GM18951 (cell line): ENCODE results near the gene INCA1.
"Not testable (repeated sequence)": the region's sequence is repeated elsewhere in the genome, so short reads cannot be mapped to it uniquely, and the experiment has no call there.

Experiments
- POLR2A ChIP-seq: IDR thresholded peaks from 4 replicates; pipeline ENCODE4 v1.6.1; 2011; ENCODE audit warnings: mild to moderate bottlenecking; ENCODE audit not compliant: insufficient read length, insufficient read depth; ENCODE audit errors: extremely low read depth
- in situ Hi-C: fragments of 300-500 bp; cut with MboI; formaldehyde crosslinking; loops from one replicate; pipeline ENCODE4 v1.12.0; 2022; ENCODE audit warnings: low sequenced_read_pairs, mixed read lengths, inconsistent platforms; ENCODE audit not compliant: unreplicated experiment

Gene INCA1, protein sequence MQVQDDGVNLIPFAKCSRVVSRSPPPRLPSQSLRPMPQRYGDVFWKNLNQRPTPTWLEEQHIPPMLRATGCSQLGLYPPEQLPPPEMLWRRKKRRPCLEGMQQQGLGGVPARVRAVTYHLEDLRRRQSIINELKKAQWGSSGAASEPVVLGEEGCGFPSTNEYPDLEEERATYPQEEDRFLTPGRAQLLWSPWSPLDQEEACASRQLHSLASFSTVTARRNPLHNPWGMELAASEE

DNA sequence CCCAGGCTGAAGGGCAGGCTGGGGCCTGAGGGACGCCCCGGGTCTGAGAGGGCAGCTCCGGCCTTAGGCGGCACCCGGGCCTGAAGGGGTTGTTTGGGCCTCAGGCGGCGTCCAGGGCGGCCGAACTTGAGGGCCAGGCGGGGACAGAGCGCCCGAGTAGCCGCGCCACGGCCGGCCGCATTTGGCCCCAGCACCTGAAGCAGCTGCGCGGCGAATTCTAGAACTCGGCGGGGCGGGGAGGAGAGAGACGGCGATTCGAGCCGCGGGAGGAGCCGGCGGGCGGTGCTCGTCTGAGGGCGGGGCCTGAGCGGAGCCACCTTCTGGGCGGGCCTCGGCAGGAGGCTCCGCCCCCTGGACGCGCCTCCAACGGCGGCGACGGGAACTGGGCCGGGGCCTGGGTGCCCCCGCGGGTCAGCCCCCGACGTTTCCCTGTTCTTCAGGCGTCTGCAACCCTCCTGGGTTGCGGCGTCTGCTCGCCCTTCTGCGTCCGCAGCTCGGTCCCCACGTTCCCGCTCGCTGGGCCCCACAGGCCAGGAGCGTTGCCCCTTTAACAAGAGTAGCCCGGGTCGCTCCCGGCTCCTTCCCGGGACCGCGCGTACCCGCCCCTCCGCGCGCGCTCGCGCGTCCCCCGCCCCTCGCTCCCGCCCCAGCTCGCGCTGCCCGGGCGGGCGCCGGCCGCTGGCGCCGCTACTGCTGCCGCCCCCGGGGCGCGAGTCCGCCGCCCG lies at the start of gene INCA1, which contains the start of gene KIF1C:
TSS of gene INCA1 (minus strand) at position 221 of the 725 bp plus-strand sequence. CDS start 3,085 bp downstream, outside the sequence.
TSS of gene KIF1C (plus strand) at position 649 of the 725 bp plus-strand sequence. CDS start 2,297 bp downstream, outside the sequence.
- peak; percentile 58 for TF ChIP-seq POLR2A
- in situ Hi-C loops, result no loop called here

DNA sequence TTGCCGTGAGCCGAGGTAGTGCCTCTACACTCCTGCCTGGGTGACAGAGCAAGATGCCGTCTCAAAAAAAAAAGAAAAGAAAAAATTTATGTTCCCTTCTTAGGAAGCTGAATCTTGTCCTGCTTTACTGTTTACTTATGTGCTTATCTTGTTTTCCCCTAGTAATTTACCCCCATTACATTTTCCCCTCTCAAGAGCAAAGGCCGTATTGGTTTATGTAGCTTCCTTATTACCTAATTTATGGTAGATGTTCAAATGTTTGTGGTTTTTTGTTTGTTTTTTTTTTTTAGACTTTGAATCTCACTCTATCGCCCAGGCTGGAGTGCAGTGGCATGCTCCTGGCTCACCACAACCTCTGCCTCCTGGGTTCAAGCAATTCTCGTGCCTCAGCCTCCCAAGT lies 48.2 kb upstream of the INCA1 start:
- no peak for TF ChIP-seq POLR2A
- in situ Hi-C loops, result no loop called here

DNA sequence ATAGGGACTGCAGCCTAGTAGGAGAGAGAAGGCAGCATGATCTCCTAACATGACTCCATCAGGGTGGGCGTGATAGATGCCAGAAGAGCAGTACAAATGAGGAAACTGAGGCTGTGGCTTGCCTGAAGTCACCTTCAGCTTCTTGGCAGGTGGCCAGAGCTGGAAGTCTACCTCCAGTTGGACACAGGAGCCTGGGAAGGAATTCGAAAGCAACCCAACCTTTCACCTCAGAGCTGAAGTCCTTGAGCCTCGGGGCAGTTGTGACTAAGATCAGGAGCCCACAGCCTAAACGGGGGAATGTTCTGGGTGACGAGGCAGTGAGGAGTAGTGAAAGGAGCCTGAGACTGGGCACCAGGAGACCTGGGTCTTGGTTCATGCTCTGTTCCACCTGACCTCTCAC lies 47.3 kb upstream of the INCA1 start:
- in situ Hi-C loops, result no loop called here
- TF ChIP-seq POLR2A, result no peak

DNA sequence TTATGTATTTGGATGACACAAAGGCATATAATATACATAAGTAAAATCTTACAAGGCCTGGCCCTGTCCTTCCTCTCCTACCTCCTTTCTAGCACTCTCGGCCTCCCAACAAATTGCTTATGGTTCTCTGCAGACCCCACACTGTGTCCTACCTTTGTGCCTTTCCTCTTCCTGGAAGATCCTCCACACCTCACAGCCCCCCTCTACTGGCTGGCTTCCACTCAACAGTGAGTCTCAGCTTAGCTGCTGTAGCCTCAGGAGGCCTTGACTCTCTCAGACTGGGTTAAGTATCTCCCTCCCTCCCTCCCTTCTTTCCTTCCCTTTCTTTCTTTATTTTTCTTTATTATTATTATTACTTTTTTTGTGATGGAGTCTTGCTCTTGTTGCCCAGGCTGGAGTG lies 46.2 kb upstream of the INCA1 start:
- in situ Hi-C loops, result no loop called here
- no peak for TF ChIP-seq POLR2A

DNA sequence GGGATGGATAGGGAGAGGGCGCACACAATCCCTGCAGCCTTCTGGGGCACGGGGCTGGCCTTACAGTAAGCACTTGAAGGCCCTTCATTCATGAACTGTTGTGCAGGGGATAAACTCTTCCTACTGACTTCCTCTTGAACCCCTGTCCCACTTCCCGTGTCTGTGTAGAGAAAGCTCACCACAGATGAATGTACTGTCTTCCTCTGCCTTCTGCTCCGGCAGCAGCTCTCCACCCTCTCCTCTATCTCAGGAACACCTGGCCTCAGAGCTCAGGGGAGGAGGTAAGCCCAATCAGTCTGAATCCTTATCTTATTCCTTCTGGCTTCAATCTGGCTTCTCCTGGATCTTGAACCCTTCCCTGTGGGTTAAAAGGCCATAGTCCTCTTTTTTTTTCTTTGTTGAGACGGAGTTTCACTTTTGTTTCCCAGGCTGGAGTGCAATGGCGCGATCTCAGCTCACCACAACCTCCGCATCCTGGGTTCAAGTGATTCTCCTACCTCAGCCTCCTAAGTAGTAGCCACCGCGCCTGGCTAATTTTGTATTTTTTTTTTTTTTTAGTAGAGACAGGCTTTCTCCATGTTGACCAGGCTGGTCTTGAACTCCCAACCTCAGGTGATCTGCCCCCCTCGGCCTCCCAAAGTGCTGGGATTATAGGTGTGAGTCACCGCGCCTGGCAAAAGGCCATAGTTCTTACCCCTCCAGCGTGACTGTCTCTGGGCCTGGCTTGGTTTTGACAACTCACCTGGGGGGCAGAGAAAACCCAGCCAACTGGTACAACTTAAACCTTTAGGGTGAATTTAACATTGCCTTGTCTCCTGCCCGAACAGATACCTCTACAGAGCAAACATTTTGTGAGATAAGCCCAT lies 45.1 kb upstream of the INCA1 start:
- no peak for TF ChIP-seq POLR2A
- in situ Hi-C loops, result no loop called here

DNA sequence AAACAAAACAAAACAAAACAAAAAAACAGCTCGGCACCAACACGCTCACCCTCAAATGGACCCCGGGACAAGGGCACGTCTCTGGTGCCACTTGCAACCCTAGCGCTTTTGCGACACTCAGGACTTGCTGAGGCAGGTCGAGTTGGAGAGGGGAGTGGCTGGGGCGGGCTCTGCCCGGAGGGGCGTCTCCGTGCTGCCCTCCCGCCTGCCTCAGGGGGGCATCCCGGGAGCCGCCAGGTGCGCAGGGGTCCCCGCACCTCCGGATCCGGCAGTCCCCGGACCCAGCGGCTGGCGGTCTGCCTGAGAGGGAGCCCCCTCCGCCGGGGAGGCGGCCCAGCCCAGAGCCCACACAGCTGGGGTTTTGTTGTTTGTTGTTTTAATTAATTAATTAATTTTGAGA lies 38.0 kb upstream of the INCA1 start, which contains the start of gene SLC52A1:
TSS of gene SLC52A1 (minus strand) at position 112 of the 400 bp plus-strand sequence. CDS start 820 bp downstream, outside the sequence.
- TF ChIP-seq POLR2A, result no peak
- in situ Hi-C loops, result no loop called here

DNA sequence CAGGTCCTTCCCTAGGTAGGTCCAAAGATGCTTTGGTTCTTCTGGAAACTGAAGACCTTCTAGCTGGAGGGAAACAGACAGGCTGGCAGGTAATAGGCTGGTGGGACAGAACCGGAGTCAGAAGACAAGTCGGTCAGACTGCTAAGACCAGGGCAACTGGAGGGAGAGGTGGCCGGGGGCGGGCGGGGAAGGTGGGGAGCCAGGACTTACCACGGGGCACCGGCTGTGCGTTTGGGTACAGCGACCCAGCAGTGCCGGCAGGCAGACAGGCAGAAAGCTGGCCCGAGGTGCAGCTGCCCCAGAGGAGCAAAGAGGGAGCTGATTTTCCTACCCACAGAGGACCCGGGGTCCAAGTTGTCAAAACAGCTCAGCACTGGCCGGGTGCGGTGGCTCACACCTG lies 37.3 kb upstream of the INCA1 start:
- TF ChIP-seq POLR2A, result no peak
- in situ Hi-C loops, result no loop called here

DNA sequence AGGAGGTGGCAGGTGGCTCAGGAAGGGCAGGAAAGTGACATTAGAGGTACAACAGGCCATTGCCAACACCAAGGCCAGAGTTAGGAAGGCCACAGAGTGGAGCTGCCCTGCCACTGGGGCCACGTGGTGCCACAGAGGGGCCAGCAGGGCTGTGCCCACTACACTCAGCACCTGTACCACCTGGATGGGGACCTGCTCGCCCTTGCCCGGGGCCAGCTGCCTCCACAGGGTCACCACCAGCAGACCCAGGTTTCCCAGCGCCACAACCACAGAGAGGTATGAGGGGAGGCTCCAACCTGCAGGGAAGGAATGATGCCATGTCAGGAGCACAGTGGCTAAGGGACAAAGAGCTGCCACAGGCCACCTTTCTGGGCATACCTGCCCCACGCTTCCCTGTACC lies 36.7 kb upstream of the INCA1 start:
- TF ChIP-seq POLR2A, result no peak
- in situ Hi-C loops, result no loop called here

DNA sequence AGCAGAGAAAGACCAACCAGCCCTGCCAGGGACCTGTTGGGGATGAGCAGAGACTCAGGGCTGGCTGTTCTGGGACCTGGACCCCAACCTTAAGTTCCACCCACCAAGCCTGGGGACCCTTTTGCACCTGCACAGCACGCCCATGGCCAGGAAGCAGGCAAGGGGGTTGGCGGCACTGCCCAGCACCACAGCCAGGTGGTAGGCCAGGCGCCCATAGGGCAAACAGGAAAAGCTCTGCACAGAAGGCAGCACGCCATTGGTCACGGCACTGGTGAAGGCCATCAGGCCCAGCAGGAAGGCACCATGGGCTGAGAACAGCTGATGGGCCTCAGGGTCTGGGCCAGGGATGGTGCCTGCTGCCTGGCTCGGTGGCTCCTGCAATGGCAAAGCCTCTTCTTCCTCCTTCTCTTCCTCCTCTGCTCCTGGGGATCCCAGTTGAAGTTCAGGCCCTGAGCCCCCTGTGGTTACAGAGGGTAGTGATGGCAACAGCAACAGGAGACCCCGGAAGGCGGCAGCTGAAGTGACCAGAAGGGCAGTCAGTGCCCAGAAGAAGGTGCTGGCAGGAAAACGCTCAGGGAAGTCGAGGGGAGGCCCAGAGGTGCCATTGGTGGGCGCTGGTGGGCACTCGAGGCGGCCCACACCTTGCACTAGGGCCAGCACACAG lies 36.2 kb upstream of the INCA1 start:
- in situ Hi-C loops, result no loop called here

DNA sequence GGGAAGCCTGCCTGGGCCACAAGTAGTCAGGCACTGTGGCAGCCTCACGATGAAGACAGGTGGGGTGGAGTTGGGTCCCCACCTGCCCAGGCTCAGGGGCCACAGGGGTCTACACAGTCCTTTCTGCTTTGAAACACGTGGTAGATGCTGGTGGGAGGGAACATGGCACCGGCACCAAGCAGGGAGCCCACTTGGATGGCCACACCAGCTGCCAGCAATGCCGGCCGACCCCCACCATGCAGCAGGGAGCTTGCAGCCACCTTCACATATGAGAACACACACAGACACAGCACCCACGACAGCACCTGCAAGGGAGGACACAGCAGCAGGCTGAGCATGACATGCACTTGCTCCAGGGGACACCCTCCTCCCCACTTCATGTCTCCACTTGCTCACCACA lies 35.5 kb upstream of the INCA1 start:
- TF ChIP-seq POLR2A, result no peak
- in situ Hi-C loops, result no loop called here

More for the DNA sequence above, 36.2 kb upstream of the INCA1 start:
- TF ChIP-seq POLR2A, result no peak

DNA sequence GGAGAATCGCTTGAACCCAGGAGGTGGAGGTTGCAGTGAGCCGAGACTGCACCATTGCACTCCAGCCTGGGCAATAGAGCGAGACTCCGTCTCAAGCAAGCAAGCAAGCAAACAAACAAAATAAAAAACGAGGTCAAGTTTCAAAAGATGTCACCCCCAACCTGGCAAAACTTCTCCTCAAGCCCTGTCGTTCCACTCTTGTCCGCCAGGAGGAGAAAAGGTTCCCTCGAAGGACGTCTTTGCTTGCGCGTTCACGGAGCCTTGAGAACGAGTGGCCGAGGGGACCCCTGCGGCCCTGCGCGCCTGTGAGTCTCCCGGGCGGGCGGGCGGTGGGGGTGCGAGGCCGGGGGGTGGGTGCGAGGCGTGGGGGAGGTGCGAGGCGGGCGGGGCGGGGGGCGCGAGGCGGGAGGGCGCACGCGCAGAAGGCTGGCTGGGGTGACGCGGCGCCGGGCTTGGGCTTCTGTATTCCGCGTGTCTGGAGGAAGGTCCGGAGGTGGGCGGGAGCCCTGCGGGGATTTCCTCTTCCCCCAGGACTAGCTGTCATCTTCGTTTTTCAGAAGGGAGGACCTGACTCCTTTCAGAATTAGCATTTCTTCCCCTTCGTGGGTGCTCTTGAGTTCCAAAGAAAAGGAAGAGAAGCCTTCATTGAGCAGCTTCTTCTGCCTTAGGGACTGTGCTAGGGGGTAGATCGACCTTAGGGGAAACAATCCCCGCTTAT lies 34.2 kb upstream of the INCA1 start:
- peak; percentile 30 for TF ChIP-seq POLR2A
- in situ Hi-C loops, result no loop called here

DNA sequence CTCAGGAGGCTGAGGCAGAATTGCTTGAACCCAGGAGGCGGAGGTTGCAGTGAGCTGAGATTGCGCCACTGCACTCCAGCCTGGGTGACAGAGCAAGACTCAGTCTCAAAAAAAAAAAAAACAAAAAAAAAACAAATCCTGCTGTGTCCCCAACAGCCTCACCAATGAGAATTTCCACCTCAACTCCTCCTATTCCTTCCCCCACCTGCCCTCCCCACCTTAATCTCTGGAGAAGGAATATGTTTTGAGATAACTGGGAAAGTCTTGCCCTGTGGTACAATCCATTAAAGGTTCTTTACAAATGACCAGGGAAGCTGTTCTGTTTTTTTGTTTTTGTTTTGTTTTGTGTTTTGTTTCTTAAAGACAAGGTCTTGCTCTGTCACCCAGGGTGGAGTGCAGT lies 32.8 kb upstream of the INCA1 start:
- in situ Hi-C loops, result not testable (repeated sequence)
